GM18909 (cell line): Measurements from ENCODE around the gene CDCP2.

Experiments
- ATAC-seq: cut with Tn5 transposase; IDR thresholded peaks from one replicate; pipeline ENCODE4 v1.9.1; 2021; ENCODE audit warnings: mild to moderate bottlenecking; ENCODE audit not compliant: unreplicated experiment, poor library complexity

The CDCP2 gene

GRCh38 chr1:54138994-54139393 is 13.8 kb downstream of the CDCP2 start:
- no peak for ATAC-seq

GRCh38 chr1:54137534-54138061 is 15.2 kb downstream of the CDCP2 start:
- ATAC-seq: no peak

DNA sequence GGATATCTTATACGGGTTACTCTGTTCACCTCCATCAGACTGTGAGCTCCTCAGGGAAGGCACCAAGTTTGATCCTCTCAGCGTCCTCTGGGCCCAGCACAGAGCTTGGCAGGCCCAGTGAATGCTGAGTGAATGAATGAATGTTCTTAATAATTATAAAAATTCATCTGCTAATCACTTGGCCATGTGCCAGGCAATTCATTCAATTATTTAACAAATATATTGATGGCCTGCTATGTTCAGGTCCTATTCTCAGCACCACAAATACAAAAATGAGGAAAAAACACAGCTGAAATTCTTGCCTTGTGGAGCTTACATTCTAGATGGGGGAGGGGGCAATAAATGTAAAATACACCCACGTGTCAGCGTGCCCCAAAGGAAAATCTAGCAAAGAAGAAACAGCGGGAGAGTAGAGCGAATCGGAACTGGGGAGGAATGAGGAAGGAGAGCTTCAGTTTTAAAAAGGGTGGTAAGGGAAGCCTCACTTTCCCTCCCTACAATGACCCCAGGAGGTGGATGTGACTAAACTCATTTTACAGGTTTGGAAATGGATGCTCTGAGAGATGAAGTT is 15.8 kb downstream of the CDCP2 start:
- no peak for ATAC-seq

GRCh38 chr1:54136269-54136896 is 16.4 kb downstream of the CDCP2 start:
- ATAC-seq: no peak

GRCh38 chr1:54135436-54136120 is 17.2 kb downstream of the CDCP2 start:
- no peak for ATAC-seq

GRCh38 chr1:54134295-54134694 is 18.5 kb downstream of the CDCP2 start:
- ATAC-seq: no peak

DNA sequence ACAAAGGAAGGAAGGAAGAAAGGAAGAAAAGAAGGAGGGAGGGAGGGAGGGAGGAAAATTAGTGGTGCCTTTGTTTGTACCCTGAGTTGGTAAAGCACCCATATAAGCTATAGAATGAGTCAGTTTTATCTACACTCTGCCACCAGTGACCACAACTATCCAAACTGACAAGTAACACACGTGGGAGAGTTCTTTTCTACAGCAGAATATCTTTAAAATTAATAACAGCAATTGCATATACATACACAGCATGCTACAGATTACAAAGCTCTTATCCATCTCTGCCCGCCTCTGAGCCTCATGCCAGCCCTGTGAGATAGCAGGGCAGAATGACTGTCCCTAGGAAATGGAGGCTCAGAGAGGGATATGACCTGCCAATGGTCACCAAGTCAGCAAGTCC is 20.3 kb downstream of the CDCP2 start:
- no peak for ATAC-seq

DNA sequence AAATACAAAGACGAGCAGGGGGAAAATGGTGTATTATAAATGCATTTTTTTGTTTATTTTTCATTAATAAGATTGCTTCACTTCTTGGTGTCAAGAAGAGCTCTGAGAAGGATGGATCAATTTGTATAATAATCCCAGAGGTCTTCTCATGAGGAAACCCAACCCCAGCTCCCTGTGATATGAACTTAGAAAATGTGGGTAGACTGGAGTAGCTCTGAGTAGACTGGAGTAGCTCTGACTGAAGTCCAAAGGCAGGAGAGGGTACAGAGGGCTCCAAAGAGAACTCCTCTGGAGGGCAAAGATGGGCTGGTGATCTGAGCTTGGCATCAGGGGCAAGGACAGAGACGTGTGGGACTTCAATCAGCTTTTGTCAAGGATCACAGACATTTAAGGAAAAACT is 21.4 kb downstream of the CDCP2 start:
- ATAC-seq: no peak

DNA sequence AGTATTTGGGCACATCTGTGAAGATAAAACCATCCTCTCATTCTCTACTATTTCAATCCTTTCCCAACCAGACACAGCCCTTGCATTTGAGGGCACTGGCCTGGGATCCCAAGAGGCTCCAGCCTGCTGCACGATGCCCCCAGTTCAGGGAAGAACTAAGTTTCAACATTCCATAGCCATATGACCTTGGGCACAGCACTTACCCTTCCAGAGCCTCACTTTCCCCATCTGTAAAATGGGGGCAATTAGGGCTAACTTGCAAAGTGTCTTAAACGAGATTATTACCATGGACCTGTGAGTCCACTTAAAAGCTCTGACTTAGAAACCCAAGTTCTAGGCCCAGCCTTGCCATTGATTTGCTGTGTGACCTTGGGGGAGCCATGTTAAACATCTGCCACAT is 22.9 kb downstream of the CDCP2 start:
- no peak for ATAC-seq

GRCh38 chr1:54127594-54128300 is 25.1 kb downstream of the CDCP2 start:
- no peak for ATAC-seq

- no peak for ATAC-seq
Observed at GRCh38 chr1:54126271-54126815, 26.5 kb downstream of the CDCP2 start.

DNA sequence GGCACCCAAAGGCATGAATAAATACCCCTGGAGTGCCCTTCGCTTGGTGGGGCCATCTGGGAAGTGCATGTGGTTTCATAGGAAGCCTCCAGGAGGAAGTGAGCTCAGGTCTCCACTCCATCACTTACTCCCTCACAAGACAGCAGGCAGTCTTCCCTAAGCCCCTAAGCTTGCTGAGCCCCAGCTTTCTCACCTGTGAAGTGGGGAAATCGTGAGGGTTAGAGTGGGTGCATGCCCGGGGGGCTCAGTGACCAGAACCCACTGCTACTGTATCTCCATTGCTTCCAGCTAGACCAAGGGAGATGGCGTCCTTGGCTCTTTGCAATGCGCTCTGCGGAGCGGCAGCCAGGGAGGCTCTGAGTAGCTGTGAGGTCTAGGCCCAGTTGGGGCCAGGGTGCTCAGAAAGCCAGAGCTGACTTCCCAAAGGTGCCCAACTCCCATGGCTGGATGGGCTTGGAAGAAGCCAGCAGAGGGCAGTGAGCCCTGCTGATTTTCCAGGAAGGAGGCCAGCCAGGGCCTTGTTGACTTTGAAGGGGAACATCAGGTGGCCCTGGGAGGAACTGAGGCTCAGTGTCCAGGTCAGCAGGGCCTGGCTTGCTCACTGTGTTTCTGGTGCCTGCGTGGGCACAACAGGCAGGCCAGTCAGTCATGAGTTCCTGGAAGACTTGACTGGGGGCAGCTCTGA is 27.3 kb downstream of the CDCP2 start:
- ATAC-seq: no peak

DNA sequence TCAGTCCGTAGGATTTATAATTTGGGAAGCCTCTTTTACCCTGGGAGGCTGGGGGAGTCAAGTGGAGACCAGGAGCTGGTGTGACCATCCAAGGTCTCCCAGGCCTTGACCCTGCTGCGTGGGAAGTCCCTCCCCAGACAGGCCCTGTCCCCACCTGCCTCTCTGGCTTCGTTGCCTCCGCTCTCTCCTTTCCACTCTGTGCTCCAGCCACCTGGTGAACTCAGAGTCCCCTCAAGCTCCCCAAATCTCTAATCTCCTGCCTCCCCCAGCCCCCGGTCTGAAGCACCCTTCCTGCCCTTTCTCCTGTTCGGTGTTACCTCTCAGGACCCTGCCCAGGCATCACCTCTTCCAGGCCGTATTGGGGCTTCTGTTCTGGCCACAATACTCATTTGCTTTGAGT is 27.9 kb downstream of the CDCP2 start:
- ATAC-seq: no peak

GRCh38 chr1:54124472-54124871 is 28.3 kb downstream of the CDCP2 start:
- ATAC-seq: no peak

GRCh38 chr1:54122992-54123391 is 29.8 kb downstream of the CDCP2 start:
- ATAC-seq: no peak

- no peak for ATAC-seq
Observed at GRCh38 chr1:54122135-54122751, 30.6 kb downstream of the CDCP2 start.

GRCh38 chr1:54121482-54122134 is 31.2 kb downstream of the CDCP2 start:
- no peak for ATAC-seq

- ATAC-seq: no peak
Observed at GRCh38 chr1:54120698-54121481, 31.9 kb downstream of the CDCP2 start.
